Activated CD4-positive, alpha-beta T cell treated with anti-CD3 and anti-CD28 coated beads, Interleukin-2, amount 50 U/mL, for 4 hours (primary cell): Measurements from ENCODE around the gene DPP6.
"Not testable (repeated sequence)": the region's sequence is repeated elsewhere in the genome, so short reads cannot be mapped to it uniquely, and the experiment has no call there.

ENCODE experiments used
- DNase-seq, 2 experiments: peaks; one replicate each; pipeline ENCODE4 v3.0.0-alpha.2; 2020

Gene DPP6

DNA sequence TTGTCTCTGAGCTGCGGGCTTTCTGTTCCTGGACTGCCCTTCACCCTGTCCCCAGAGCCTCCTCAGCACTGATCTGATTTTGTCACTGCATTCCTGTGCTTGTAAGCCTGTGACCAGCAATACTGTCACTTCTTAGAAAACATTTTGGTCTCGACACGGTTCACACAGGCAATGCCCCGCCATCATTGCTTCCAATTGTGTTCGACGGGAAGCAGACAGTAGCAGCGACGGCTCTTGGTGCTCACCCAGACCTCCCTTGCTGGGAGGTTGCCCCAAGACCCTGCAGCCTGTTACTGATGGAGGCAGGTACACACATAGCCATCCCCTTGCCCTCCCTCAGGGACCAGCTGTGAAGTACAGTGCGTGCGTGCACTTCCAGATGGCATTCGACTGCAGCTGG, 99.1 kb downstream of the DPP6 start:
- DNase-seq: not testable (repeated sequence)

DNA sequence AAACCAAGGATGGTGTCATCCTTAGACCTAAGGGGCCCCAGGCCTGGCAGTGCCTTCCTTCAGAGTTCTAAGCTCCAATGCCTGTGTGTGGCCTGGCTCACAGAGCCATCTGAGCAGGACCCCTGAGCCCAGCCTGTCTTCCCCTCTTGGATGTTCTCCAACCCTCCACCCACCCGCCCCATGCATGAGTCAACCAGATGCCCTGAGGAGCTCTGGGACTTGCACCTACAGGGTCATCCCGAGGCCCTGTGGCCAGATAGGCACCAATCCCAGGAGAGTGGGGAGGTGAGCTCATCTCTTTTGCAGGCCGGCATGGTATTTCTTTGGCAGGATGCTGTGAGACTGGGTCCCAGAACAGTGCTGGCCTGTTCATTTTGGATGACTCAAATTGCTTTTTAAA, 103.7 kb downstream of the DPP6 start:
- not testable (repeated sequence) for DNase-seq

GRCh38 chr7:154162921-154163320, 110.7 kb downstream of the DPP6 start:
- not testable (repeated sequence) for DNase-seq

- DNase-seq: not testable (repeated sequence)
These were observed 111.4 kb downstream of the DPP6 start for GRCh38 chr7:154163642-154164041.

DNA sequence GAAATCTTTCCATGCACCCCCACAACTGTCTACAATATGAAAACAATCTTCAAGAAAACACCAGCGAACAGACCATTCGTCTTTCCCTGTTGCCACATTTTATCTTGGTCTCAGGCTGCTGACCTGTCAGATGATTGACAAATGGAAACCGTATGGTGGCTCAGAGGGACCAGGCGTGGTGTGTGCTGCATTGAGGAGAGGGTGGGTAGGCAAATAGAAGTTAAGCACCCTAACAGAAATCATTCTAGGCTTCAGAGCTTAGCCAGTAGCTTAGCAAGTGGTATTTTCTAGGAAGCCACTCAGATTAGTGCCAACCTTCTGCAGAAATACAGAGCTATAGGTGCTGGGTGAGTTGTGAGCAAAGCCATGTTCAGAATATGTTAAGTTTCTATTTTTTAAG, 114.9 kb downstream of the DPP6 start:
- no peak for DNase-seq

GRCh38 chr7:154167807-154168206, 115.6 kb downstream of the DPP6 start:
- no peak for DNase-seq

- DNase-seq: no peak
These were observed 119.2 kb downstream of the DPP6 start for GRCh38 chr7:154171422-154171821.

DNA sequence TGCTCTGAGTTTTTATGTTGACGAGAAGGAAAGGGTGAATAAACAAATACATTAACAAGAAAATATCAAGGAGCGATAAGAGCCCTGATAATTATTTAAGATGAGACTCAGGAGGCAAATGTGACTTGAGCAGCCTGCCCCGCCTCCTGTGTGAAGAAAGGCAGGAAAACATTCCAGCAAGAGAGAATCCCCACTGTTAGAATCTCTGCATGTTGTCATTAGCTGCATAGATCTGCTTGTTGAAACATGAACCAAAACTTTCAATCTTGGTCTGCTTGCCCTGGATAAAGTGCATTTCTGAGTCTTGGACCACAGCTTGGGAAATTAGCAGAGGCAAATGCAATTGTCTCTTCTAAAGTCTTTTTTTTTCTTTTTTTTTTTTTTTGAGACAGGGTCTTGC, 120.0 kb downstream of the DPP6 start:
- DNase-seq: no peak

DNA sequence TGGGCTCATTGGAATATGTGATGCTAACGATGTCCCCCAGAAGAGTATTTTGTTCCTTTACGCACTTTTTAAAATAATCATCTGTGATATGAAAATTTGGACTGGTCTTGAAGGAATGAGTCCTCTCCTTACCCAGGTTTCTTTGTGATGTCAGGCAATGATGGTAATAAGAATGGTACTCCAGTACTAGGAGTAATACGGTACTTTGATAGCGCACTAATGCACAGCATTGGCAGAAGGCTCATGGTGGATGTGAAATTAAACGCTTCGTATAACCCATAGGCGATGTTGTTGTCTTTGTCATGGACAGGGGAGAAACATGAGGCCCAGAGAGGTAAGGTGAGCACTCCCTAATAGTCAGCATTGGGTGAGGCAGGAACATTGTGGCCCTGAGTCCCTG, 125.4 kb downstream of the DPP6 start:
- DNase-seq: no peak

DNA sequence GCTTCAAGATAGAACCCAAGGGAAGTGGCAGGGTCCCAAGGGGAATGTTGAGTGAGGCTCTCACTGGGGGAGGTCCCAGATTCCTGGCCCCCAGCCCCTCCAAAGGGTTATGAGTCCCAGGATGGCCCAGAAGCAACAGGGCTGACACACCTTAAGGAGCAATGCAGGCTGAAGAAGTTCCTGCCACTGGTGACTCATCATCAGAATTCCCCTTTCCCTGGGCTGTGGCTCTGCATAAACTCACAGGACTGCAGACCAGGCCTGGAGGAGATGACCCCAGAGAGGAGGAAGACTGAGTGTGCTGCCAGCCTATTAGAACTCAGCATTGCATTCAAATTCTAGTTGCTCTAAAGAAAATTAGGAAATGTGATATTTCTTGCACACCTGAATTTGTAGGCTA, 126.7 kb downstream of the DPP6 start:
- DNase-seq: no peak

DNA sequence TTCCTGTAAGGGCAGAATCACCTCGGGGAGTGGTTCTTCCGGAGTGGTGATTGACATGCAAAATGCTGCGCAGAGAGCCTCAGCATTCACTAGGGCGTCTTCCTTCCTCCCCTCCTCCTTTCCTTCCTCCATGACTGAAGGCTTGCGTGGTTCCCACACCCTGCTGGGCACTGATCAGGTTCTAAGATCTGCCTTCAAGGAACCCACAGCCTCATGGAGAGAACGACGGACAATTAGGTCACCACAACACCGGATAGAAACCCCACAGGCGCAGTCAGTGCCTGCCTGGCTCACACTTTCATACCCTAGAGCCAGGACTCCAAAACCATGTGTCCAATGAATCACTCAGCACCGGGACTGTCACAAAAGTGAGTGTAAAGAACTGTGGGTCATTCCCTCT, 131.3 kb downstream of the DPP6 start:
- no peak for DNase-seq

GRCh38 chr7:154183946-154184345, 131.7 kb downstream of the DPP6 start:
- DNase-seq: no peak

DNA sequence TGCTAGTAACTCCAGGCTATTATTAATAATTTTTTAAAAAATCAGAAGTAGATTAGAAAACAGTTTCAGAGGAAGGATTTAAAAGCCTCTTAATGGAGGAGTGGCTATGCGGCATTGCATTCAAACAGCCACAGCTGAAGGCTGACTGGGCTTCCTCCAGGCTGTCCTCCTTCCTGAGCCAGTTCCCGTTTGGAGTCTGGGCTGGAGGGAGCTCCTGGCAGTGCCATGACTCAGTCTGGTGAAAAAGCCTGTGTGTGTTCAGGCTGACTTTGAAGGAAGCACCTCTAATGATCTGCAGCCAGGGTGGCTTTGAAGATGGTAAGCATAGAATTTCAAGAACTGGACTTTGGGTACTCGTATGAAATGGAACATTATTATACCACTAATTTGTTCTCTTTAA, 134.6 kb downstream of the DPP6 start:
- no peak for DNase-seq

DNA sequence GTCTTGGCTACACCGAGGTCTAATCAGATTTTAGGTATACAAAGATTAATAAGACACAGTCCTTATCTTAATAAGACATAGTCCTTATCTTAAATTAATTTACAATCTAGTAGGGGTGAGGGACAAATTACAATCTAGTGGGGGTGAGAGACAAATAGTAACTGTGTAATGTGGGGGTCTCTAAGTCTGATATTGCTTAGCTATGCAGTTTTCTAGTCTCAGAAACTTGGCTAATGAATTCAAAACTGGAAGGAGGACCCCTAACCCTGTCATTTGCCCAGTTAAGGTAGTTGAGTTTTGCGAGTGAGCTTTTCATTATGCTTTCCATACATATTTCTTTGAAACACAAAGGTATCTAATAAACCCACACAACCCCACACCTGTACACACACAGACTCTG, 136.1 kb downstream of the DPP6 start:
- DNase-seq: no peak

DNA sequence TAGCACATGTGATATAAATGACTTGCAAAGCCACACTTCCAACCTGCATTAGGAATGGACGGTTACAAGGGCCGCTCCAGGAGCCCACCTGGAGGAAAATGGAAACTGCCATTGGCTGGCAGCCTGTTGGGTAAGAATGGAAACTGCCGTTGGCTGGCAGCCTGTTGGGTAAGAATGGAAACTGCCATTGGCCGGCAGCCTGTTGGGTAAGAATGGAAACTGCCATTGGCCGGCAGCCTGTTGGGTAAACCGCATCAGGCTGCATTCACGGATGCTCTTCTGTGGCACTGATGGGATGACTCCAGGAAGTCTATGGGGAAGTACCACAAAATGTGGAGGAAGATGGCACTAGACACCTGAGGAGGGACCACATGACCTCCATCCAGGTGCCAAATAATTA, 143.1 kb downstream of the DPP6 start:
- no peak for DNase-seq

GRCh38 chr7:154198481-154198880, 146.3 kb downstream of the DPP6 start:
- DNase-seq: no peak

DNA sequence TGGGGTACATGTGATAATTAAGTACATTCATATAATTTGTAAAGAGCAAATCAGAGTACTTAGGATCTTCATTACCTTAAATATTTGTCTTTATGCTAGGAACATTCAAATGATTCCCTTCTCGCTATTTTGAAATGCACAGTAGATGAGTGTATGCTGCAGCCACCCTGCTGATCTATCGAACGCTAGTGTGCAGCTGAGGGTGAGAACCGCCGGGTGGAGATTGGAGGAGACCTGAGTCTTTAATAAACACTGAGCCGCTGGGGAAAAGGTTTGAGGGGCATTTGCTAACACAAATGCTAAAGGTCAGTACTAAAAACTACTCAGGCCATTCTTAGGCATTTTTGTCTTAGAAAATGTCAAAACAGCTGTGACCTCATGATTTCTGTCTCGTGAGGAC, 148.0 kb downstream of the DPP6 start:
- no peak for DNase-seq

DNA sequence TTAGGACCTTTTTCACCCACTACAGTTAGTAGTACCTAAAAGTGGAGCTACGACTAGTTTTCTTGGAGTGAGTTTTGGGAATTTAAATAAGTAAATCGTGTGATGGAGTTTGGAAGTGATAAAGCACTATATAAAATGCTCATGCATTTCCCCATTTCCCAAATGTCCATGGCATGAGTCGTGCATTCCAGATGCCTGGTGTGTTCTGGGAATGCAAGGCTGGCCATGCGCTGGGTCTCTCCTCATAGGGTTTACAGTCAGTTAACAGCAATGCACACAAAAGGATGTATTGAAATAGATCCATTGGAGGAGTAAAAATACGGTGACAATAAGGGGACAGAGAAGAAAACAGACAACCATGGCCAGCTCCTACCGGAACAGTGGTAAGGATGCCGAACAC, 149.8 kb downstream of the DPP6 start:
- no peak for DNase-seq

GRCh38 chr7:154204046-154204445, 151.8 kb downstream of the DPP6 start:
- no peak for DNase-seq

DNA sequence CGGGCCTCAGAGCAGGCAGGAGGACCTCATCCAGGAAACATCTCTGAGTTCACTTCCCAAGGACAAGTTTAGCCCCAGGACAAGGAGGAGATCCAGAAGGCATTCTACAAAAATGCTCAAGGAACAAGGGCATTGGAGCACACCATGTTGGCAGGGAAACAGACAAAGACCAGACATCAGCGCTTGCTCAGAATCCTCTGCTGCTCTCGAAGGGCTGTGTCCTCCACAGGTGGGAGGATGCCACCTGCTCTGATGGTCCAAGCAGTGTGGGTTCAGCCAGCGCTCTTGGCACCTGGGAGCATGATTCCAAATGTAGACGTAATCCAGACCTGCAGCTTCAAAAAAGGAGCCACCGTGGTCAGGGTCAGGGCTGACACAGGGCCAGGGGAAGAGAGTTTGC, 160.7 kb downstream of the DPP6 start:
- no peak for DNase-seq

- DNase-seq: no peak
These were observed 165.6 kb downstream of the DPP6 start for GRCh38 chr7:154217688-154218340.

DNA sequence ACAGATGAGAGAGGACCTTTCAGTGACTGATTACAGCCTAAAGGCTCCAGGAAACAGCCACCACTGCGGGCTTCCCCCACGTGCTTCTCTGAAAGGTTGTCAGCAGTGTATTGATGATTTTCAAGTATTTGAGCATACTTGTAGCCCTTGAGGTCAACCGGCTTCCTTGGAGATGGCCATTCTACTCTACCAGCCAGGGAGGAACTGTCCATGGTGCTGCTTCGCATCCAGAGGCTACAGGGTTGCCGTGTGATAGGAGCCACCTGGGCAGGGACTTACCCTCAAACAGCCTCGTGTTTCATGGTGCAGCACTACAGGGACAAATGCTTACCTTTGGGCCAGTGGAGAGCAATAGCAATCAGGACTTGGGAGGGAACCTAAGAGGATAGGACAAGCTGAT, 179.5 kb downstream of the DPP6 start:
- DNase-seq: no peak

GRCh38 chr7:154232700-154233099, 180.5 kb downstream of the DPP6 start:
- DNase-seq: no peak

DNA sequence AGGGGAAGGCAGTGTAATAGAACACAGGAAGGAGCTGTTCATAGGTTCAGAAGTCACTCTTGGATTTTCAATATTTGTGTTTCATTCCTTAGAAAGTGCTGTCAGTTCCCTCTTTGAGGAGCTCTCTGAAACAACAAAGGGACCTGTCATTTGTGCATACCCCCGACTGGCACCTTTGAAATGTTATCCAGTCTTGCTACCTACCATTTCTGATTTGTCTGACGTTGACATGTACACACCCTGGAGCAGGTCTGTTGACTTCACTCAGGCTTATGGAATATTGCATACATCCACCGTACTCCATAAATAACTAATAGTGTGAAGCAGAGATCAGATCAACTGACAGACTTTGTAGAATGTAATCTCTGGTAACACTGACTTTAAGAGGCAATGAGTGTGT, 189.8 kb downstream of the DPP6 start:
- DNase-seq: no peak

GRCh38 chr7:154242709-154243108, 190.5 kb downstream of the DPP6 start:
- DNase-seq: no peak

GRCh38 chr7:154252046-154252445, 199.8 kb downstream of the DPP6 start:
- no peak for DNase-seq
